COLO668 (cell line): Measurements from ENCODE around the gene ATN1.
A peak's percentile ranks its signal among the peaks of the same experiment; 100 is the strongest.
"Not testable (repeated sequence)": the region's sequence is repeated elsewhere in the genome, so short reads cannot be mapped to it uniquely, and the experiment has no call there.

ENCODE experiments used
- DNase-seq: peaks from one replicate; lab custom pipeline; 2025; ENCODE audit not compliant: unreplicated experiment; lab: John Stamatoyannopoulos, UW

ATN1 gene

DNA sequence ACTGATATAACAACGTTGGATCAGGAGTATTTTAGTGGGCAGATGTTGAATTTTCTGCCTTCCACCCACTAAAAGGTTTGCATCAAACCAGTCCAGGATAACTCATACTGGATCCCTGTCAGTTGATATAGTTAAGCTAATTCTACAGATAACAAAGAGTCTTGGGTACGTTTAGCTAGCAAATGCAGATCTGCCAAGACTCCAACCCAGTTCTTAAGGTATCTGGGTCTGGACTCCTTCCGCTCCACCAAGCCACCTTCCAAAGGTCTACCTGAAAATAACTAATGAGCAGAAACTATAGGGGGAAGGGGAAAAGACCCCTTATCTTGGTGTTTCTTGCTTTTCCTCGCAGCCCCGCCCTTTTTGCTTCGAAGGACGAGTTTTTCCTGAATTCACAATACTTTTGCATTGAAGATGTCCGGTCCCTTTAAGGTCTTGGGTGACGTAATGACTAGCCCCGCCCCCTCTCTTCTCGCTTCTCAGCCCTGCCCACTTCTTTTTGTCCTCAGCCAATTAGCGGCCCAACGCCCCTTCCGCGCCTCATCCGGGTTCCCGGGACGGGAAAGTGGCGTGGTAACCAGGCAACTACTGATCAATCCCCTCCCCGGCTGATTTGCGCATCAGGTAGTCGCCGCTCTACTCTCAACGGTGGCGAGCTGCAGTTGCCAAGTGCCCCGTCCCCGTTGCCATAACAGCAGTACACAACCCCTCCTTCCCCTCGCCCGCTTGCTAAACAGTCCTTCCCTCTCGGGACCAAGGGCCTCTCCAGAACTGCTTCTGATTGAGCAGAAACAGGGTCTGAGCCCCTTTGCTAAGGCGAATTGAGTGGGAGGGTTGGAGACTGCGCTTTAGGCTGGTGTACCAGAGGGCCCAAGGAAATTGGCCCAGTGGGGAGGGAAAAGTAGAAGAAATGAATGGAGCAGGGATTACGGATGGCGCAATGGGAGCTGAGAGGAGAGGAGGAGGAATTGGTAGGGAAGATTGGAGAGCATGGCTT lies 23.2 kb upstream of the ATN1 start, which contains the start of gene LRRC23:
TSS of gene LRRC23 (plus strand) at position 543 of the 997 bp plus-strand sequence. CDS start 812 bp downstream, outside the sequence.
- peak; percentile 94 for DNase-seq

GRCh38 chr12:6905414-6906040 lies 22.2 kb upstream of the ATN1 start:
- no peak for DNase-seq

DNA sequence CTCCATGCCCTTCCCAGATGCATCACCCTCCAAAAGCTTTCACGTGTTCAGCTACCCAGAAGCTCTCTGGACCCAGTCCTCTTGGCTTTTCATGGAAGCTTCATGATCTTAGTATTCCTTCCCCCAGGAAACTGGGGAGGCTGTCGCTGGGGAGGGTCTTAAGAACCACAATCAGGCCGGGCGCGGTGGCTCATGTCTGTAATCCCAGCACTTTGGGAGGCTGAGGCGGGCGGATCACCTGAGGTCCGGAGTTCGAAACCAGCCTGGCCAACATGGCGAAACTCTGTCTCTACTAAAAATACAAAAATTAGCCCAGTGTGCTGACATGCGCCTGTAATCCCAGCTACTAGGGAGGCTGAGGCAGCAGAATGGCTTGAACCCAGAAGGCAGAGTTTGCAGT lies 19.6 kb upstream of the ATN1 start:
- DNase-seq, result not testable (repeated sequence)

- no peak for DNase-seq
Measured at GRCh38 chr12:6909421-6910145, 18.2 kb upstream of the ATN1 start.

- no peak for DNase-seq
Measured at GRCh38 chr12:6912164-6912935, 15.4 kb upstream of the ATN1 start.

GRCh38 chr12:6914246-6914946 lies 13.4 kb upstream of the ATN1 start, which contains the start of gene ENO2:
ENO2 (plus strand) TSS chr12:6914580; CDS start chr12:6915833, 1,253 bp downstream.
- peak; percentile 79 for DNase-seq

DNA sequence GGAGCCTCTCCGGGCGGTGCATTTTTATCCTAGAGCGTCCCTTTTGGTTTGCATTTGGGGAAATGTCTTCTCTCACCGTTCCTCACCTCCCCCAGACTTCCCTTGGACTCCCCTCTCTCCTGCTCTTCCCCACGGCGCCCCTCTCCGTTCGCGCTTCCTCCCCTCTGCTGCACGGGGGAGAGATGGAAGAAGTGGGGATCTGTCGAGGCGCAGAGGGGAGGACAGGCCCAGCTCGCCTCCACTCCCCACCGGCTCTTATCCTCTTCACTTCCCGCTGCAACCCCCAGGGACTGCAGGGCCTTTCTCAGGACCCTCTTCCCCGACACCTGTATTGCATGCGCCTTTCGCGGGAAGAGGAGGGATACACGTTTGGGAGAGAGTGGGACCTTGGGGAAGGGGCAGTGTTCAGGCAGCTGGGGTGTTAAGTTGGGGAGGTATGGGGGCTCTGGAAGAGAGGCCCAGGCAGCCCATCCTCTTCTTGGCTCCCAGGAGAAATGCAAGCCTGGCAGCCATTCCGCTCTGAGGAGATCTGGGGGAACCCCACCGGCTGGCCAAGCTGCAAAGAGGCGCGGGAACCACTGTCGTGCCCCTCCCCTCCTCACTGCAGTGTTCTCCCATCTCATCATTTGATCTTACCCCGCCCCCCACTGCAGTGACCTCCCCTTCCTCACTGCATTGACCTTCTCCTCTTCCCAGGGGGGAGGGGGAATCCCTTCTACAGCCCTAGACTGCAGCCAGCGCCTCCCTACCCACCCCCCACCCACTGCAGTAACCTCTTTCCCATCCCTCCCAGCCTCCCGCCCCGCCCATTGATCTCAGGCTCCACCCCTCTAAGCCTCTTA lies 12.6 kb upstream of the ATN1 start:
- DNase-seq, result peak; percentile 19

DNA sequence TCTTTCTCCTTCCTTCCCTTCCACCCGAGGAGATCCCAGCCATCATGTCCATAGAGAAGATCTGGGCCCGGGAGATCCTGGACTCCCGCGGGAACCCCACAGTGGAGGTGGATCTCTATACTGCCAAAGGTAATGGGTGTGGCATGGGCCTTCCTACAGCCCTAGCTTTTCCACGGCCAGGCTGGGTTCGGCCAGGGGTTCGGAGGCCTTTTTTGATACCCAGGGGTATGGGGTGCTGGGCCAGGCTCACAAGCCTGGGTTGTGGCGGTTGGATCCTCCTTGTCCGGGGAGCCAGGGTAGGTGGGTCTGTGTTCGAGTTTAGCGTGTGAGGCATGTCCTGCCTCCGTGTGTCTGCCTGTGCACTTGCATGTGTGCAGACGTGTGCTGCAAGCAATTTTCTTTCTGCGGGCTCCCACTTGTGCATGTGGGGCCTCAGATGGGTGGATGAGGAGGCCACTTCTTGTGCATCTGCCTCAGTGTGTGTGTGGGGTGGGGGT lies 11.9 kb upstream of the ATN1 start:
- DNase-seq, result no peak

GRCh38 chr12:6916426-6917200 lies 11.1 kb upstream of the ATN1 start:
- no peak for DNase-seq

GRCh38 chr12:6917491-6918231 lies 10.1 kb upstream of the ATN1 start:
- DNase-seq, result no peak

DNA sequence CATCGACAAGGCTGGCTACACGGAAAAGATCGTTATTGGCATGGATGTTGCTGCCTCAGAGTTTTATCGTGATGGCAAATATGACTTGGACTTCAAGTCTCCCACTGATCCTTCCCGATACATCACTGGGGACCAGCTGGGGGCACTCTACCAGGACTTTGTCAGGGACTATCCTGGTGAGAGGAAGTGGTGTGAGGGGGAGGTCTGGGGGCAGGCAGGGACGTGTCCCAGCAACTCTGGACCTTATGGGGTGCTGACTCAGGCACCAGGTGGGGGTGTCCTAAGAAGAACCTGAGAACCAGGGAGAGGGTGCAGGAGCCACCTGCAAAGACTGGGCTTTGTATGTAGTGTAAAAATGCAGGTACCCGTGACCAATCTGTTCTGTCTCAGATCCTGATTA lies 8.2 kb upstream of the ATN1 start:
- DNase-seq, result no peak

- DNase-seq, result no peak
Measured at GRCh38 chr12:6921539-6921938, 6.2 kb upstream of the ATN1 start.

GRCh38 chr12:6921996-6922946 lies 5.5 kb upstream of the ATN1 start:
- peak; percentile 8 for DNase-seq

DNA sequence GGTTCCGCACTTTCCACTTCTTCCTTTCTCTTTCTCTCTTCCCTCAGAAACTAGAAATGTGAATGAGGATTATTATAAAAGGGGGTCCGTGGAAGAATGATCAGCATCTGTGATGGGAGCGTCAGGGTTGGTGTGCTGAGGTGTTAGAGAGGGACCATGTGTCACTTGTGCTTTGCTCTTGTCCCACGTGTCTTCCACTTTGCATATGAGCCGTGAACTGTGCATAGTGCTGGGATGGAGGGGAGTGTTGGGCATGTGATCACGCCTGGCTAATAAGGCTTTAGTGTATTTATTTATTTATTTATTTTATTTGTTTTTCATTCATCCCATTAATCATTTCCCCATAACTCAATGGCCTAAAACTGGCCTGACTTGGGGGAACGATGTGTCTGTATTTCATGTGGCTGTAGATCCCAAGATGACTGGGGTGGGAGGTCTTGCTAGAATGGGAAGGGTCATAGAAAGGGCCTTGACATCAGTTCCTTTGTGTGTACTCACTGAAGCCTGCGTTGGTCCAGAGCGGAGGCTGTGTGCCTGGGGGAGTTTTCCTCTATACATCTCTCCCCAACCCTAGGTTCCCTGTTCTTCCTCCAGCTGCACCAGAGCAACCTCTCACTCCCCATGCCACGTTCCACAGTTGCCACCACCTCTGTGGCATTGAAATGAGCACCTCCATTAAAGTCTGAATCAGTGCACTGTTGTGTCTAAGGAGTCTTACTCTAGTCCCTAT lies 4.6 kb upstream of the ATN1 start:
- DNase-seq, result no peak

GRCh38 chr12:6923851-6924250 lies 3.9 kb upstream of the ATN1 start:
- no peak for DNase-seq

GRCh38 chr12:6925239-6925539 lies 2.6 kb upstream of the ATN1 start:
- no peak for DNase-seq
